WI38 (cell line): ENCODE results near the gene FARSA.
A peak's percentile ranks its signal among the peaks of the same experiment; 100 is the strongest.
"Not testable (repeated sequence)": the region's sequence is repeated elsewhere in the genome, so short reads cannot be mapped to it uniquely, and the experiment has no call there.

ENCODE experiments used
- H3K4me3 ChIP-seq: 2 replicates; pipeline ENCODE4 v1.5.1; 2011; ENCODE audit warnings: low read depth, mild to moderate bottlenecking, control low read depth, low read length
- TF ChIP-seq, protein P1 (sequence below): IDR thresholded peaks from 2 replicates; pipeline ENCODE4 v1.5.1; 2012; ENCODE audit warnings: low read depth, mild to moderate bottlenecking, control low read depth, low read length

The FARSA gene

DNA sequence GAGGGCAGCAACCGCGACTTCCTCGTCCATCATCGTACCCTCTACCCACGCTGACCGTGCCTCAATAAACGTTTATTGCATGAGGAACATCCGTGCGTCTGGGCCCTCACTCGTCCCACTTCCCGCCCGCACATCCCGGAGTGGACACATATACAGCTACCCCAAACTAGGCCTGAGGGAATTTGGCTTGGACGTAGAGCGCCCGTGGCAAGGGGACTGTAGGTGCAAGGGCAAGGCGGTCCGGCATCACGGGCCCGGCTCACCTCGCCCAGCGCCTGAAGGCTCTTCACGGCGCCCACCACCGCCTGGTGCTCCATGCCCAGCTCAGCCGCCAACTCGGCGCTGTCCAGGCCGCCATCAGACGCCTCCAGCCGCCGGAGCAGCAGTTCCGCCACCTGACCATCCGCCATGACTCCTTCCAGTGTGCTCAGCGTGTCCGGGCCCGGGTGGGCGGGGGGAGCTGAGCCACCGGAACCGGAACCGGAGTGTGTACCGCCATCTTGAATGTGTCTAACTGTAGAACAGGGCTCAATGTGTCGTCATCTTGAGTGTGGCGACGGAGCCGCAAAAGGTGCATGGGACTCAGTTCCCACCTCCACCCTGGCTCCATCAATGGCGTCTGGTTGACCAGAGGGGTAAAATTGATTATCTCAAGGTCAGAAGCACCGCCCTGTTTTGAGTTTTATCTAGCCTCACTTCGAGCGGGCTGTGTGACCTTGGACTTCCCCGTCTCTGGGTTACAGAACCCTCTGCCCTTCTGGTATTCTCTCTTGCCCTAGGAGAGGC, at the start of gene FARSA:
FARSA (minus strand) TSS at position 425 of the 786 bp plus-strand sequence; CDS start at position 410, 15 bp downstream.
- TF ChIP-seq, protein P1, sequence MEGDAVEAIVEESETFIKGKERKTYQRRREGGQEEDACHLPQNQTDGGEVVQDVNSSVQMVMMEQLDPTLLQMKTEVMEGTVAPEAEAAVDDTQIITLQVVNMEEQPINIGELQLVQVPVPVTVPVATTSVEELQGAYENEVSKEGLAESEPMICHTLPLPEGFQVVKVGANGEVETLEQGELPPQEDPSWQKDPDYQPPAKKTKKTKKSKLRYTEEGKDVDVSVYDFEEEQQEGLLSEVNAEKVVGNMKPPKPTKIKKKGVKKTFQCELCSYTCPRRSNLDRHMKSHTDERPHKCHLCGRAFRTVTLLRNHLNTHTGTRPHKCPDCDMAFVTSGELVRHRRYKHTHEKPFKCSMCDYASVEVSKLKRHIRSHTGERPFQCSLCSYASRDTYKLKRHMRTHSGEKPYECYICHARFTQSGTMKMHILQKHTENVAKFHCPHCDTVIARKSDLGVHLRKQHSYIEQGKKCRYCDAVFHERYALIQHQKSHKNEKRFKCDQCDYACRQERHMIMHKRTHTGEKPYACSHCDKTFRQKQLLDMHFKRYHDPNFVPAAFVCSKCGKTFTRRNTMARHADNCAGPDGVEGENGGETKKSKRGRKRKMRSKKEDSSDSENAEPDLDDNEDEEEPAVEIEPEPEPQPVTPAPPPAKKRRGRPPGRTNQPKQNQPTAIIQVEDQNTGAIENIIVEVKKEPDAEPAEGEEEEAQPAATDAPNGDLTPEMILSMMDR: no peak
- peak within 1 kb of the TSS; percentile 97 for H3K4me3 ChIP-seq

DNA sequence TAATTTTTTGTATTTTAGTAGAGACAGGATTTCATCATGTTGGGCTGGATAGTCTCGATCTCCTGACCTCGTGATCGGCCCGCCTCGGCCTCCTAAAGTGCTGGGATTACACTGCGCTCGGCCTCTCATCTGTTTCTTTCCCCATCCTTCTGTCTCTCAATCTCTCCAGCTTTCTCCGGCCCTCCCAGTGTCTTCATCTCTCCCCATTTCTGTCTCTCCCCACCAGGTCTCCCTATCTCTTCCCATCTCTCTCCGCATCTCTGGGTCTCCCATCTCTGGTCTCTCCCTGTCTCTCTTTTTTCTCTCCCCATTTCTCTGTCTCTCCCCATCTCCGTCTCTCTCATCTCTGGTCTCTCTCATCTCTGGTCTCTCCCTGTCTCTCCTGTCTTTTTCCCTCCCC, 49.6 kb upstream of the FARSA start:
- peak overlapping the region; percentile 48 for H3K4me3 ChIP-seq
- TF ChIP-seq, protein P1: no peak

GRCh38 chr19:12982648-12983047, 49.1 kb upstream of the FARSA start:
- no peak overlapping the region for H3K4me3 ChIP-seq
- TF ChIP-seq, protein P1: no peak

DNA sequence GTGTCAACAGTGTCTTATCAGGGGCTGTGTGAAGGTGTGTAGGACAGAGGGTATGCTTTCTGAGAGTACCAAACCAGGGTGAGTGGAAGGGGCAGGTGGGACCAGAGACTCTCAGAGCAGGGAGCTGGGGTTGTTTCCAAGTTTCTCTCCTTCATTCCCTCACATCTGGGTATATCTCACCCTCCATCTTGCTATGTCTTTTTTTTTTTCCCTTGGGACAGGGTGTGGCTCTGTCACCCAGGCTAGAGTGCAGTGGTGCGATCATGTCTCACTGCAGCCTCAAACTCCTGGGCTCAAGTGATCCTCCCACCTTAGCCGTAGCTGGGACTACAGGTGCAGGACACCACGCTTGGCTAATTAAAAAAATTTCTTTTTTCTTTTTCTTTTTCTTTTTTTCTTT, 46.5 kb upstream of the FARSA start:
- TF ChIP-seq, protein P1: no peak
- H3K4me3 ChIP-seq: no peak overlapping the region

DNA sequence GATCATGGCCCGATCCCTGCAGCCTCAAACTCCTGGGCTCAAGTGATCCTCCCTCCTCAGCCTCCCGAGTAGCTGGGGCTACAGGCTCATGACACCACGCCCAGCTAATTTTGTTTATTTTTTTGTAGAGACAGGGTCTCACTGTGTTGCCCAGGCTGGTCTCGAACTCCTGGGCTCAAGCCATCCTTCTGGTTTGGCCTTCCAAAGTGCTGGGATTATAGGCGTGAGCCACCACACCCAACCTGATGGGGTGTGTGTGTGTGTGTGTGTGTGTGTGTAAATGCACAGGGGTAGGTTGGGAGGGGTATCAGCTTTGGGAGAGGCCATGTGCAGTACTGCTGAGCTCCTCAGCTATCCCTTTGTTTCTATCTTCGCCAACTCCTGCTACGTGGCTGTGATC, 42.6 kb upstream of the FARSA start:
- not testable (repeated sequence) for H3K4me3 ChIP-seq

DNA sequence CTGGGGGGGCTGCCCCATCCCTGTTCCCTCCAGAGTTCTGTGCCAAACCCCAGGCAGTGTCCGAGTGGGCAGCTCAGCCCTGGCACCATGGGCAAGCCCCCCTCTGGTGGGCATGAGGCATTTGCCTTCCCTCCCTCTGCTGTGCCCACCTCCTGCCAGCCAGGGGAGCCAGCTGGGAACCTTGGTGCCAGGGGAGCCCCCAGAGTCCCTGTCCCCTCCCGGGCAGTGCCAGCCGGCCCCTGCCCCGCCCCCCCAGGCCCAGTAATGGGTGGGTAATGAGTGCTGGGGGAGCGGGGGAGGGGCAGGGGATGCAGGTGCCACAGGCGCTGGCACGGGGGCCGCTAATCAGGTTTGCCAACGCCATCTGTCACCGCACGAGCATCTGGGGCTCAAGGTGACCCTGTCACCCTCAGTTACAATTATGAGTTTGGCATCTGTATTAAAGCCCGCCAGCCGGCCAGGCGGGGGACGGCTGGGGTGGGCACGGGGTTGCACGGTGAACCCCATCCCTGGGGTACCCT, 41.8 kb upstream of the FARSA start:
- no peak overlapping the region for H3K4me3 ChIP-seq
- TF ChIP-seq, protein P1: no peak

DNA sequence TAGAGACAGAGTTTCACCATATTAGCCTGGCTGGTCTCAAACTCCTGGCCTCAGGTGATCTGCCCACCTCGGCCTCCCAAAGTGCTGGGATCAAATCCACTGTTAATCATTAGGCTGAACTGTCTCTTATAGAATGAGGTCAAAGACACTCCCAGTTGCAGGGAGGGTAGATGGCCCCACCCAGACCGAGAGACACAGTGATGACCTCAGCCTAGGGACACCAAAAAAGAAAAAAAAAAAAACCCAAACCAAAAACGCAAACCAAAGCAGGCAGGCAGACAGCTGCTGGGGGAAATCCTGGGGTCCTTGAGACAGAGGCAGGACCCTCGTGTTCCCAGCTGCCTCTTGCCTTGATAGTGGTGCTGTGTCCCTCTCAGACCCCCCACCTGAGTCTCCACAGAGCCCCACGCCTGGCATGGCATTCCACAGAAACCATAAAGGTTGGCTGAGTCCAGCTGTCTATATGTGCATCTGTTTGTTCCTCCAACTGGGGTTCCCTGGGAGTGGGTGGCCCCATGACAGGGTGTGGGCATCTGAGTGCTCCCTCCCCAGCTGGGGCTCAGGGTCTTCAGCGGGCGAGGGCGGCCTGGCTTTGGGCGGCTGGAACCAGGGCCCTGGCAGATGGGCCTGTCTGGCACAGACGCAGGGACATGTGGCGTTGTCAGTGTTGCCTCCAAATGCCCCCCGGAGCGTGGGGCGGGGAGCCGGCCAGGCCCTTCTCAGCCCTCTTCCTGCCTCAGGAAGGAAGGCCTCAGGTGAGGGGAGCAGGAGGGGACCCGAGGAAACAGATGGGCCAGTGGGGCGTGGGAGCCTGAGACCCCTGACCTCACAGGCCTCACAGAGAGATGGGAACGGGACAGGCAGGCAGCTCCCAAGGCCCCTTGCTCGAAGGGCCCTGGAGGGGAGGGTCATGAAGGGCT, 41.0 kb upstream of the FARSA start:
- H3K4me3 ChIP-seq: no peak overlapping the region
- TF ChIP-seq, protein P1: no peak
